HuH-7.5 (cell line): ENCODE results near the gene RASSF3.
"Not testable (repeated sequence)": the region's sequence is repeated elsewhere in the genome, so short reads cannot be mapped to it uniquely, and the experiment has no call there.

Source experiments
- DNase-seq: peaks from one replicate; pipeline ENCODE4 v3.0.0; 2011; ENCODE audit warnings: low spot score

RASSF3 gene

GRCh38 chr12:64610079-64610659, at the start of gene RASSF3:
TSS of gene RASSF3 (plus strand) at chr12:64610495. CDS start at chr12:64610633, 138 bp downstream.
- DNase-seq: peak; percentile 62

DNA sequence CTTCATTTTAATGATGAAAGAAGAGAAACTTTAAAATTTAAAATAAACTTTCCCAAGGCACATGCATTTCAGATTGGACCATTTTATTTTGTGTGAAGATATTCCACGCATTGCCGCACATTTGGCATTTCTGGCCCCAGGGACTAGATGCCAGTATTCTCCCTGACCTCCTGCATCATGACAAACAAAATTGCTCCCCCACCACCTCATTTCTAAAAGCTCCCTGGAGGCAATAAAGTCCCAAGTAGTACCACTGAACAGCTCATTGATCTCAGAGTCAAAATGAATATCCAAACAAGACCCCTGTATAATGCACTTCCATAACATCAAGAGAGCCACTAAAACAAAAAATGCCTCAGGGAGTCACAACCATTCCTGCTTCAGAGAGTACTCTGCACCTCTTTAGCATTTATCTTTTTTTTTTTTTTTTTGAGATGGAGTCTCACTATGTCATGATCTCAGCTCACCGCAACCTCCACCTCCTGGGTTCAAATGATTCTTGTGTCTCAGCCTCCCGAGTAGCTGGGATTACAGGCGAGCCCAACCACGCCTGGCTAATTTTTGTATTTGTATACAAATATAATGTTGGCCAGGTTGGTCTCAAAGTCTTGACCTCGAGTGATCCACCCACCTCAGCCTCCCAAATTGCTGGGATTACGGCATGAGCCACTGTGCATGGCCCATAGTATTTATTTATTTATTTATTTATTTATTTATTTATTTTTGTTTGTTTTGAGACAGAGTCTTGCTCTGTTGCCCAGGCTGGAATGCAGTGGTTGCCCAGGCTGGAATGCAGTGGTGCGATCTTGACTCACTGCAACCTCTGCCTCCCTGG, 48.8 kb upstream of the RASSF3 start:
- DNase-seq: no peak

DNA sequence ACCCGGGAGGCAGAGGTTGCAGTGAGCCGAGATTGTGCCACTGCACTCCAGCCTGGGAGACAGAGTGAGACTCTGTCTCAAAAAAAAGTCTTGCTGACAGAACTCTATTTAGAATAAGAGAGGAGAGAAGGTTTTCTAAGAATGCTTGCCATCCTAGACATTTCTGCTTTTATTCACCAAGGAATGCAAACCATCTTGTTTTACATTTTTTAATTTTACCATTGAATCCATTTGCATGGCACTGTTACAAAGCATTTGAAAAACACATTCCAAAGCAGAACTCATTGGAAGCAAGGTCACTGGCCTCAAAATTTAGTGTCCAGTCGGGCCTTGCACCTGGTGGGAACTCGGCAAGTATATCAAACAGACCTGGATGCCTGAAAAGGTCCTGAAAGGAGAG, 44.2 kb upstream of the RASSF3 start:
- no peak for DNase-seq

DNA sequence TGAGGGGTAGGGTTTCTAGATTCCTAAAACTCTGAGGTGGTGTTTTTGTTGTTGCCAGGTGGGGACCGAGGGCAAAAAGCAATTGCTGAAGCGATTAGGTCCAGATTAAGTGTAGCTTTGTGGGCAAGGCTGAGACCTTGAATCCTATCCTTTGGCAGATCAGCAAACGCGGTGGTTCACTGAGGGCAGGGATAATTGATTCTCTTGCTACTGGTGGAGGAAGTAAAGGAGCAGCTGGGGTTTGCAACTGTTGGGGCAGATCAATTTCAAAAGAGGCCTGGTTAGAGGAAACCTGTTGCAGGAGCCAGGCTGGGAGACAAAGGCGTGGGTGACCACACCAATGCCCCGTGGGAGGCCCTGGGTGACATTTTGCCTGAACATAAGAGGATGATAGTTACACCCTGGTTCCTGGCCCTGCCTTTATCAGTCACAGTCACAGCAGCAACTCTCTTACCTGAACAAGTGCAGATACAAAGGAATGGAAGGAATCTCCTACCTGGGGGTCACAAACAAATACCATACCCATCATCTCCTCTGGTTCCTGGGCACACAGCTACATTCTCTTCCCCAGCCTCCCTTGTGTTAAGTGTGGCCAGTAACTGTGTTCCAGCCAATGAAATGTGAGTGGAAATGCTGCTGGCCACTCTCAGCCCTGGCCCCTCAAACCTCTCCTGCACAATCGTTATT, 43.3 kb upstream of the RASSF3 start:
- DNase-seq: no peak

GRCh38 chr12:64567570-64567969, 42.7 kb upstream of the RASSF3 start:
- no peak for DNase-seq

DNA sequence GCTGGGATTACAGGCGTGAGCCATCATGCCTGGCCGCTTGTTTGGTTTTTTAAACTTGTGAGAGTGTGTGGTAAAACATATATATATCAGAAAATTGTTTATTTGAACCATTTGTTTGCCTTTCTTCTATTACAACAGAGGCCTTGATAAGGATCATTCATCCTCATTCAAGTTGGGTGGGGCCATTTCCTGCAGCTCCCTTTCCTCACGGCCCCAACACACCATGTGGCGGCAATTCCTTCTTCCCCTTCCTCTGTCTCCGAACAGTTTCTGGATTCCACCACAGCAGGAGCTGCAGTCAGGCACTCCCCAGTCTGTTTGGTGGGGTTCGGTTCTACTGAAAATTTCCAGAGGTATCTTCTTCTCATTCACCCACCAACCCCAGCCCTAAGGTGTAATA, 42.0 kb upstream of the RASSF3 start:
- no peak for DNase-seq

- no peak for DNase-seq
Measured at GRCh38 chr12:64569923-64570691, 40.2 kb upstream of the RASSF3 start.

DNA sequence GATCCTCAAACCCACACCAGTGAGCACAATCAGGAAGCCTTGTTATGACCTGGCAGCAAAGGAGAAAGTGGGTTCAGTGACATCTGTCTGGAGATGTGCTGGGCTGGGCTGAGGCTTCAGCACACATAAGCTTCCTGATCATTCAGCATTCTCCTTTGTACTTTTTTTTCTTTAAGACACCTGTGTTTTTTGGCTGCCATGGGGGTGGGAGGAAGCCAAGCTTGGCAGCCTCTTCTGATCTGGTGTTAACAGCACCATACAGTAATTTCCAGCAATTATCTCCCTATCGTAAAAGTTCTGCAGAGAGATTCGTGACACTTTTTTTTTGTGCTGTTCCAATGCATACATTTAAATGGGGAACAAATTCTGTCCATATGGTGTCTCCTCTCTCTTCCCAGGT, 38.9 kb upstream of the RASSF3 start:
- no peak for DNase-seq

GRCh38 chr12:64572241-64572640, 38.1 kb upstream of the RASSF3 start:
- no peak for DNase-seq

DNA sequence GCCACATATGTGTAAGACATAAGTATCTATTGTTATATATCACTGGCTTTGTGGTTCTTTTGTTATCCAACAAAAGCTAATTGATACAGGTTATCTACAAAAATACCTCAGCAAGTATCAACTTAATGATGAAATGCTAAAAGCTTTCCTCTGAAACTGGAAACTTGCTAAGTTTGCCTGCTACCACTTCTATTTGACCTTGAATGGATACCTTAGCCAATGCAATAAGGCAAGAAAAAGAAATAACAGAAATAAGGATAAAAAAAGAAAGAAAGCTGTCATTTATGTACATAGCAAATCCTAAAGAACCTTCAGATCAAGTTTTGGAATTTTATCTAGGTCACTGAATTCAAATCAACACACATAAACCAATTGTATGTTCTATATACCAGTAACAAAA, 35.5 kb upstream of the RASSF3 start:
- DNase-seq: no peak

DNA sequence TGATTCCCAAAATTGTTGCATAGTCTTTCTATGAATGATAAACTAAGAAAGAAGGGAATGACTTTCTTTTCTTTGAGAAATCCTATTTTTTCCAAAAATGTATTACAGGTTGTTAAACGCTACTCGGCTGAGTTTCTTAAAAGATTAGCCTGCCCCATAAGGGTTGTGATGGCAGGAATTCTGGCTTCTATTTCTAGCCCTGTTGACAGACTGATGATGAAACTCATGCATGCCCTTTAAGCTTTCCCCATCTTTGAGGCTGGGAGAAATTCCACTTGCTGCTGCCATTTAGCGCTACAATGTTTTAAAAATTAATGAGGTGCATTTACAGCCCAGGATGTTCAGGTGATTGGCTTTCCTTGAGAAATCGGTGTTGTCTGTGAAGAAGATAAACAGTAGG, 33.2 kb upstream of the RASSF3 start:
- DNase-seq: no peak

DNA sequence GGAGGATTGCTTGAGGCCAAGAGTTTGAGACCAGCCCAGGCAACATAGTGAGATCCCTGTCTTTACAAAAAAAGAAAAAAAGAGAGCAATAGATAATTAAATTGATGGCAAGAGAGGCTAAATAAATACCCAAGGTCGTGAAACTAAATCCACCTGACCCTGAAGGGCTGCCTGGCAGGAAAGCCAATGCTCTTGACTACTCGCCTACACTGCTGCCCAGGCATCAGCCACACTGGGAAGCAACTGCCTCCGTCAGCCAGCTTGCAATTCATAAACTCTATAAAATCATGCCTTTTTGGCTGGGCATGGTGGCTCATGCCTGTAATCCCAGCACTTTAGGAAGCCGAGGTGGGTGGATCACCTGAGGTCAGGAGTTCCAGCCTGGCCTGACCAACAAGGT, 31.7 kb upstream of the RASSF3 start:
- no peak for DNase-seq

DNA sequence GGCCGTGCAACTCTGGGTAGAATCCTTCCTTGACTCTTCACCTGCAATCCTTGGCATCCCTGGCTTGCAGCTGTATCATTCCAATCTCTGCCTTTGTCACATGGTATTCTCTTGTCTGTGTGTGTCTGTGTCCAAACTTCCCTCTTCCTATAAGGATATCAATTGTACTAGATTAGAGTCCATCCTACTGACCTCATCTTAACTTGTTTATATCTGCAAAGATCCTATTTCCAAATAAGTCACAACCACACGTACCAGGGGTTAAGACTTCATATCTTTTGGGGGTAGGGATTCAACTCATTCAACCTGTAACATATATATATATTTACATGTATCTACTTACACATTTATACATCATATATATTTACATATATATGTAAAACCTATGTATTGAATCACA, 29.6 kb upstream of the RASSF3 start:
- DNase-seq: no peak

- no peak for DNase-seq
Measured at GRCh38 chr12:64582114-64582513, 28.2 kb upstream of the RASSF3 start.

DNA sequence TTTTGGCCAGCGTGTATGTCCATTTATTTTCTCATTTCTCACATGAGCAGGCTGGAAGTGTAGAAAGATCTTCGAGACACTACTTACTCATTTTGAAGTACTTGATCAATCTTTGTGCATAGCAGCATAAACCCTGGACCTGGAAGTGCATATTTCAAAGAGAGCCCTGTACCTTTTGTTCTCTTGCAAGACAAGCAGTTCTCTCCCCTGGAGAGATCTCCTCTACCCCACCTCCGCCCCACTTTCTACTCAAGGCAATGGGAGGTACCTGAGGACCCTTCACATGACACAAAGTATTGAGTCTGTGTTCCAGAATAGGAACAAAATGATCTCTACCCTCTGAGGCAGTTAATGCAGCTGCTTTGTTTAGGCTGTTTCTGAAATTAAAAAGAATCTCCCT, 27.4 kb upstream of the RASSF3 start:
- no peak for DNase-seq

DNA sequence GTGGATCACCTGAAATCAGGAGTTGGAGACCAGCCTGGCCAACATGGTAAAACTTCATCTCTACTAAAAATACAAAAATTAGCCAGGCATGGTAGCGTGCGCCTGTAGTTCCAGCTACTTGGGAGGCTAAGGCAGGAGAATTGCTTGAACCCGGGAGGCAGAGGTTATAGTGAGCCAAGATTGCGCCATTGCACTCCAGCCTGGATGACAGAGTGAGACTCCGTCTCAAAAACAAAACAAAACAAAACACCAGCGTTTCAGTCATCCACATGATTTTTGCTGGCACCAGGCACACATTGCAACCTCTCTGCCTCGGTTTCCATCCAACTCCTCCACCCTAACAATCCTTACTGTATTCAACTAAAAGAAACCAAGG, 26.9 kb upstream of the RASSF3 start:
- DNase-seq: not testable (repeated sequence)

- no peak for DNase-seq
Measured at GRCh38 chr12:64583771-64584421, 26.4 kb upstream of the RASSF3 start.

DNA sequence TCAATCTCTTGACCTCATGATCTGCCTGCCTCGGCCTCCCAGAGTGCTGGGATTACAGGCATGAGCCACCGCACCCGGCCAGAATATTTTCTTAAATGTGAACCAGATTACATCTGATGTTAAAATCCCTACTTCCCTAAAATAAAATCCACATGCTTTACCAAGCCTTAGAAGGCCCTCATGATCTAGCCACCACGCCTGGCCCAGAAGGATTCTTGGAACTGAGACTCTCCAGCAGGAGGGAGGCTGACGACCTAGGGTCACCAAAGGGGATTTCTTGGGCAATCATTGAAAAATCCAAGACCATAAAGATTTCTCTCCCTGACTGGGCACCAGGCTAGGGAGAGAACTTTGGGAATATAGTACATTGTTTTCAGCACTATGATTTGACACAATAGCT, 25.2 kb upstream of the RASSF3 start:
- no peak for DNase-seq

DNA sequence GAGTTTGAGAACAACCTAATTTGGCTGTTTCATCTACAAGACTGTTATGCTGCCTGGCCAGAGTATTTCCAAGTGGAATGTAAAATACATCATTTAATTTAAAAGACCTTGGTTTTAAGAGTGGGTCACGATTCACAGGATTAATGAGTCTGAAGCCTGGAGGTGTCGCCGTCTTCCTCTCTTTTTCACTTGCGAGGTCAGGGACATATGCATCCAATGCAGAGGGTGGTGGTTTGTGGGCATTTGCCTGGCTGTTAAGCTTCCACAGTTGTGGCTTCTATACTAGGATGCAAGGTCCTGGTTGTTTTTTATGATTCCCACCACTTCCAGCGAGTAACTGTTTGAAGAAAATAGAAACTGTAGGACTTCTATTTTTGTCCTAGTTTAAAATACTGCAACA, 22.8 kb upstream of the RASSF3 start:
- no peak for DNase-seq

- DNase-seq: no peak
Measured at GRCh38 chr12:64590183-64590582, 20.1 kb upstream of the RASSF3 start.

DNA sequence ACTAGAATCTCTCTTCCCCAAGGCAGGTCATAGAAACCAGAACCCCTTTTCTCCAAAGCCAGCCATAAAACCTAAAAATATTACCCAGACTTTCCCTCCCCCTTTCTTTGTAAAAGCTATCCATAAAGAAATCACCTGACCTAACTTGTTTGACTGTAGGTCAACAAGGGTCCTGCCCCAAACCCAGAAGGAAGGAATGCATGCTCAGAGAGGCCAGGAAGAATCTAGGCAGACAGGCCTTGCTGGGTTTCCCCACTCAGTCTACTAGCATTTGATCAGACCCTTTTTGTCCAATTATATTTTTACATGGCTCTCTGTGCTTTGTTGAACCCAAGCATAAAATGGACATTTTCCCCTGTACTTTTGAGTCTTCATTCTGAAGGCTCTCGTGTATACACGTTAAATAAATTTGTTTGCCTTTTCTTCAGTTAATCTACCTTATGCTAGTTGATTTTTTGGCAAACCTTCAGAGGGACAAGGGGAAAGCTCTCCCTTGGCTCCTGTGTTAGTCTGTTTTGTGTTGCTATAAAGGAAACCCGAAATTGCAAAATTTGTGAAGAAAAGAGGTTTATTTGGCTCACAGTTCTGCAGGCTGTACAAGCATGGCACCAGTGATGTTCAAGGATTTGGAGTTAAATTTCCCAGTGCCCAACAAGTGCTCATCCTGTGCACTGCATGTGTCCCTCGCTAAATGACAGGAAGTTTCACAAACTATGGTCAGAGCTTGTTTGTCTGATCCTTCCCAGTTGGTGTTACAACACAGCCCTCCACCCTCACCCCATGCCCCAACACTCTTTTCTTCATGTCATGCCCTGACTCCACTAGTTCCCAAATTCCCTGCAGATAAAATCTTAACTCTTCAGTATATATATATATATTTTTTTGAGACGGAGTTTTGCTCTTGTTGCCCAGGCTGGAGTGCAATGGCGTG, 14.2 kb upstream of the RASSF3 start:
- DNase-seq: no peak
